NT2/D1 (cell line): Measurements from ENCODE around the gene MCTP1.

Source experiments
- SUZ12 ChIP-seq: IDR thresholded peaks from 2 replicates; pipeline ENCODE4 v1.6.1; 2011; ENCODE audit not compliant: insufficient read length, insufficient read depth; ENCODE audit errors: extremely low read depth
- YY1 ChIP-seq: IDR thresholded peaks from 2 replicates; pipeline ENCODE4 v1.6.1; 2011; ENCODE audit not compliant: insufficient read length, insufficient read depth
- ZNF274 ChIP-seq: IDR thresholded peaks from 2 replicates; pipeline ENCODE4 v1.6.1; 2011; ENCODE audit warnings: mild to moderate bottlenecking, low read depth, low read length

DNA sequence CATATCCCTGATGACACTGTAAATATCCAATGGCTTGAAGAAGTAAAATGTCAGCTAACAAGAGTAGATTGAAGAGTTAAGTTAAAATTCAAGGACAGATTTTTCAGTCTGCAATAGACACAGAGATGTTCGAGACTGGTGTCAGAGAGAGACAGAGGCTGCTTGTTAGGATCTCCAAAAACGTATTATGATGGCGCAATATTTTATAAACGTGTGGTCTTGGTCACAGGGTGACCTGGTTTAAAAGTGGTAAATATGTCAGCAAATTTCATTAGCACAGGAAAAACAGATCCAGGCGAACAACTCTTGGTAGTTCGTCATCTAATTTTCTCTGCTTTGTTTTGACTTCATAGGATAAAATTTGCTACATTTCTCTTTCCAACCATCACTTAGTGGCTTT, 317.4 kb downstream of the MCTP1 start:
- TF ChIP-seq ZNF274 (no peak), YY1 (no peak), SUZ12 (no peak)
